ENCODE results near the gene CRYBA1. TPM values are rescaled to one million over a fixed set of nuclear protein-coding genes. Genes with fewer than 3 reads are reported as not detected.

CRYBA1 gene
- total and polyA plus RNA-seq, 2 donors (not counting 3 experiments of a cell fraction or from before 2014, with no cell fraction given): not detected

- no peaks in the 10 kb centered on the region for H3K36me3 ChIP-seq (ENCODE audit: control insufficient read depth in 2 of 2, extremely low read depth in 1 of 2, insufficient read depth in 2 of 2, low read length in 2 of 2)
- intact Hi-C loops (cut with micrococcal nuclease): no loop called here
- H4K20me1 ChIP-seq (replicated peaks; ENCODE audit: control insufficient read depth, extremely low read depth, insufficient read depth, low read length): no peaks in the 10 kb centered on the region
- ChIA-PET CTCF (interaction anchor here (1.7 to 1.8 kb wide), 3 partner anchors 18 to 53 kb away, joined by 3 to 8 read pairs (median 6); no protein-coding TSS in a partner anchor), POLR2A (interaction anchor here (0.6 kb wide), 1 partner anchor 44 kb away, joined by 10 read pairs; no protein-coding TSS in a partner anchor)
- no peak overlapping the region for H2AFZ ChIP-seq (ENCODE audit: low read depth, low read length)
- FAIRE-seq: no peak
- no peak for DNase-seq (ENCODE audit: low read depth, low spot score)
- no peak overlapping the region for H3K9ac ChIP-seq (replicated peaks; ENCODE audit: extremely low read depth, insufficient read depth, low read length)
- peaks cover 12% of the 10 kb centered on the region for H3K4me1 ChIP-seq (ENCODE audit: control insufficient read depth, extremely low read depth, insufficient read depth, low read length)
- H3K4me3 ChIP-seq (replicated peaks in 1 of 3; ENCODE audit: insufficient read depth in 1 of 3, low read depth in 1 of 3, low read length in 3 of 3): no peak overlapping the region
- no peak overlapping the region for H3K4me2 ChIP-seq (ENCODE audit: insufficient read depth, low read length)
- H3K9me3 ChIP-seq (replicated peaks; ENCODE audit: control insufficient read depth, insufficient read depth, low read length): no peaks in the 10 kb centered on the region
- no peaks in the 10 kb centered on the region for H3K9me1 ChIP-seq (replicated peaks; ENCODE audit: control insufficient read depth, extremely low read depth, insufficient read depth, low read length)
- no TSS peak for BruUV-seq (replicated peaks)
- dilution Hi-C loops (cut with MboI; ENCODE audit: extremely low pct_ligation_motif_present, low sequenced_read_pairs): no loop called here
- no peaks in the 10 kb centered on the region for H3K27me3 ChIP-seq (ENCODE audit: control insufficient read depth in 2 of 2, insufficient read depth in 2 of 2, low read length in 2 of 2)
- H3K27ac ChIP-seq (ENCODE audit: insufficient read depth, low read depth, low read length): no peak overlapping the region
- TF ChIP-seq MYC (IDR thresholded peaks at IDR 0.05; ENCODE audit: low read depth, low read length) (no peak), CTCF (IDR thresholded peaks at IDR 0.05; ENCODE audit: extremely low read depth in 1 of 2, insufficient read depth in 1 of 2, low read depth in 1 of 2, low read length in 2 of 2) (no peak), FOS (IDR thresholded peaks at IDR 0.05; ENCODE audit: borderline replicate concordance, insufficient read depth, low read length) (no peak), EZH2 (IDR thresholded peaks at IDR 0.05; ENCODE audit: borderline replicate concordance, low read depth, low read length, severe bottlenecking) (no peak), JUN (IDR thresholded peaks at IDR 0.05; ENCODE audit: borderline replicate concordance, insufficient read depth, insufficient read length, low read depth) (no peak), POLR2AphosphoS5 (IDR thresholded peaks at IDR 0.05; ENCODE audit: insufficient read depth, low read depth, low read length) (no peak), GATA2 (IDR thresholded peaks at IDR 0.05; ENCODE audit: insufficient read depth, insufficient read length, low read depth, low read length) (no peak), MAX (IDR thresholded peaks at IDR 0.05; ENCODE audit: insufficient read depth, insufficient read length) (no peak)
- H3K79me2 ChIP-seq (ENCODE audit: control insufficient read depth, insufficient read depth, low read length): no peaks in the 10 kb centered on the region
These were observed 9.1 kb upstream of the CRYBA1 start for GRCh38 chr17:29237476-29238132.
